ENCODE data around the gene NUF2. TPM values are rescaled to one million over a fixed set of nuclear protein-coding genes. Genes with fewer than 3 reads are reported as not detected.

NUF2 gene
- total and polyA plus RNA-seq, 2 of the 8 experiments (the other 6 are each of a cell fraction or from before 2014, with no cell fraction given) = 12.1 to 28.3 TPM

- TF ChIP-seq CEBPB (IDR thresholded peaks at IDR 0.05; ENCODE audit: low read depth, low read length) (no peak), CHD1 (IDR thresholded peaks at IDR 0.05; ENCODE audit: low read depth, low read length) (no peak), SP1 (IDR thresholded peaks at IDR 0.05; ENCODE audit: low read depth, low read length) (peak; percentile 75), RAD21 (IDR thresholded peaks at IDR 0.05 in 1 of 2, conservative IDR thresholded peaks at IDR 0.05 in 1 of 2; ENCODE audit: low read depth in 2 of 2, low read length in 2 of 2) (peak in 1 of 2 experiments; percentile 5; a peak in 1 of 4 replicates), BRCA1 (IDR thresholded peaks at IDR 0.05; ENCODE audit: low read depth, low read length) (no peak), CHD7 (IDR thresholded peaks at IDR 0.05; ENCODE audit: insufficient replicate concordance, low read length) (peak; percentile 54), RNF2 (IDR thresholded peaks at IDR 0.05; ENCODE audit: borderline replicate concordance, low read depth, low read length, missing control alignments, poor library complexity, severe bottlenecking) (no peak), ASH2L (IDR thresholded peaks at IDR 0.05; ENCODE audit: low read length) (peak; percentile 98)
Measured at GRCh38 chr1:163321311-163322305, at the start of gene NUF2 (continued).

Data from H1 (cell line).